HG03095 (cell line): ENCODE measurements around the gene METTL24.

Source experiments
- ATAC-seq: cut with Tn5 transposase; IDR thresholded peaks from one replicate; pipeline ENCODE4 v1.9.1; 2021; ENCODE audit warnings: moderate library complexity; ENCODE audit not compliant: unreplicated experiment

The METTL24 gene, protein sequence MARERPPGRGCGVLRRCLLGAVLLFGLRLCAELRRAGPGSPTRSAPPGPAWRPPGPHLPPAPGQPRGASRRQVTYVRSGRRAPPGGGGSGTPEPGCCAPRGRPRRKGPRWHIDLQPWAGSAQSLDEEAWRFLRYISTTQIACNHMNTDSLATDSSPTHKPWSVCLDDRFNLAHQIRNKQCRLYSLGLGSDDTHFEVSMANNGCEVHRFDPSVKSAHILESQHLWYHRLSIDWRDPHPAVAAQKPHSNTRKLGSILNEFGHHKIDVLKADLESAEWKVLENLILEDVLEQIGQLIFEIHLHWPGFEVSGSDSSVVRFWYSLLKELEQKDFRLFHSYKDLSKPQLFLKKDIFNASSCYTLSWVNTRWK

DNA sequence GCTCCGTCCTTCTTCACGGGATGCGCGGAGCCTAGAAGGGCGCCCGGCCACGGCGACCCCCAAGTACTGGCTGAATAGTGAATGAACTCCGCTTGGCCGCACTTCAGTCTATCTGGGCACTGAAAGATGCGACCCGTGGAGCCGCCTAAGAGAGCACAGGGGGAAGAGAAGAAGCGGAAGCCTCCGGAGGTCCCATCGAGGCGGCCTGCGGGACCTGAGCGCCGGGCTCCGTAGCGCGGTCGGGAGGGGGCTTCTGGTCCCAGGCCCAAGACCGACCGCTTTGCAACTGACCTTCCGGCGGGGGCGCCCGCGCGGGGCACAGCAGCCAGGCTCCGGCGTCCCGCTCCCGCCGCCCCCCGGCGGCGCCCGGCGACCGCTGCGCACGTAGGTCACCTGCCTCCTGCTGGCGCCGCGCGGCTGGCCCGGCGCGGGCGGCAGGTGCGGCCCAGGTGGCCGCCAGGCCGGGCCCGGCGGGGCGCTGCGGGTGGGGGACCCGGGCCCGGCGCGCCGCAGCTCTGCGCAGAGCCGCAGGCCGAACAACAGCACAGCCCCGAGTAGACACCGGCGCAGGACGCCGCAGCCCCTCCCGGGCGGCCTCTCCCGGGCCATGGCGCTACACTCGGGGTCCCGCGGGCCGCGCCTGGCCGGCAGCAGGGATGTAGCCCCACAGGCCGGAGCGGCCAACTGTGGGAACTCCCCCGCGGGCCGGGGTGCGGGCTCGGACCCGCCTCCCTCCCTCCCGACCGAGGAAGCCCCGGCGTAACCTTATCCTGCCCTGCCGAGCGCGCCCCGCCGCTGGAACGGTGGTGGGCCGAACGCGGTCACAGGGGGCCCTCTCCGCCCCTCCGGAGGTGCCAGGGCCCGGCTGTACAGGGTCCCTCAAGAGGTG is at the start of gene METTL24:
Gene METTL24, minus strand, starts transcription at position 686 of the 889 bp plus-strand sequence. Its CDS starts 77 bp downstream, at position 609.
- no peak for ATAC-seq

DNA sequence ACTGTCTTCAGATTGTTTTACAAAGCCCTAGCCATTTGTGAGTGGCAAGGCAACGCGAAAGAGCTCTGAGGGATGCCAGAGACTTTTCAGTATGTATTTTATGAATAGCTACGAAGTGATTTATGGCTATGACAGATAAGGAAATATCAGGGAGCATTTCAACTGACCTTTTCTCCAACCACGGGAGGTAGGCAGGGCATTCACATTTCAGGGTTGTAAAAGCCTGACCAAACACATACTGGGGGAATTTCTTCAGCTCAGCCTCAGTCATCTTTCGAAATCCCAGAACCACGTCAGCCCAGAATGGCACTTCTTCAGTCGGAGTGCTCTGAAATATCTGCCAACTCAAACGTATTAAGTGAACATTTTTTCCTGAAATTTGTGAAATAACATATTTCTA is 46.5 kb upstream of the METTL24 start:
- ATAC-seq, result no peak

DNA sequence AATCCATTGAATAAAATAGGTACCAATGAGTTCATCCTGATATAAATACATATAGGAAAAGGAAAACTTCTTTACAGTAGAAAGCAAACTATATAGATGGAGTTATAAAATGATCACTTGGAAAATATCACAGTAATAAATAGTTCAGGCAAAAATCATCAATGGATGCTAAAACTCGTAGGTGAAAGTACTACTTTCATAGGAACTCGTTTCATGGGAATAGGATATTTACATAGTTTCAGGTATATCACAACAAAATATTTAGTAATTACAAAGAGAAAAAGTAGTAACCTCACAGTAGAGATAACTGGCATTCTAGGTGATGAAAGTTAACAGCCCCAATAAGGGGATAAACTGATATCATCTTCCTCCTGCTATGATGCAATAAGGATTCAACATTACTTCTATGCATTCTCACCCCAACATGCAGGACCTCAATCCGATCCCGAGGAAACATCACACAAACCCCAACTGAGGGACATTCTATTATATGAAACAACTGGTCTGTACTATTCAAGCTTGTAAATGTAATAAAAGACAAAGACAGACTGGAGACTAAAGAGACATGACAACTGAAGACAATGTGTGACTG is 43.5 kb upstream of the METTL24 start:
- ATAC-seq, result no peak

DNA sequence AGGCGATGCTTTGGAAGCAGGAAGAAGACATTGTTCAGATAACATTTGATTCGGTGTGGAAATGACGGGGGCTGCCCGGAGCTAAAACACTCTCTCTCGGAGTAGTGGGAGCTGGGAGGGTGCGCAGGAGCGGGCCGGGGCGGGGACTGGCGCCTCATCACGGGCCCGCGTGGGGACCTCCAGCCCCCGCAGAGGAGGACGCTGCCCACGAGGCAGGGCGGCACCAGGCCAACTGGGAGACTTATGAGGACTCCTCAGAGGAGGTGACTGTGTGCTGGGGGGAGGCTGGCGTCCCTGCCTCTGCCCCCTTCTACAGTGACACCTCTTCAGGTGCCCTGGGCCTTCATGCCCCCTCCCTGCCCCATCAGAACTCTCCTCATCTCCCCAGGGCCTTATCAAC is 42.1 kb upstream of the METTL24 start:
- no peak for ATAC-seq

DNA sequence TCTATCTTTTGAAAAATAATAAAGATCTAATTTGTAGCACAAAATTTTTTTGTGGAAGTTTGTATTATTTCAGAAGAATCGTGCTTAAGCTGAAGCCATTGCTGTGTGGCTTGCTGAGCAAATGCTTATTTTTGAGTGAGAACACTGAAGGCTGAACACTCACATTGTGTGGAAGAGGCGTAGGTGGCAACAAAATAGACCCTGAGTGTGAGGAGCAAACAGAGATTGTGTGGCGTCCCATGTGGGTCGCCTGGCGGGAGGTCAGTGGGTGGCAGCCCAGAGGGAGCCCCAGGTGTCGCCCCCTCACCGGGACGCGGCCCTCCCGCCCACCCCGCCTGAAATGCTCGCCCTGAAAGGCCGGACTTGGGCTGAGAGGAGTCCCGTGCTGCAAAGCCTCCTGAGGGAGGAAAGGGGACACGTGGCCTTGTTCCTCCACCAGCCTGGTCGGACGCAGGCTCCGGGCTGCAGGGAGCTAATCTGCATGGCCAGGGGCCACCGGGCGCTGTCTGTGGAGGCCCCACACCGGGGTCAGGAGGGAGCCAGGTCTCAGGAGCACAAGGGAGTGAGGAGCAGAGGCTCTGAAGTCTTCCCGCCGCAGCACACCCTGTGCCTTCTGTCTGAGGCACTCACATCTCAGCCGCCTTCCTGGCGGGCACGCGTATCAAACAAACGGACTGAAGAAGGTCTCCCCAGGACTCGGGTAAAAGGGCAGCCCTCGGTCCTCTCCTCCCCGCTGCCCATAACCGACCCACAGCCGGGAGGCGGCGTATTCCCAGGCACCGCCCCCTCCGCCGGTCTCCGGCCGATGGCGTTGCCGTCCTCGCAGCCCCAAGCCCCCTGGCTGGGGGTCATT is 41.3 kb upstream of the METTL24 start:
- ATAC-seq, result no peak

DNA sequence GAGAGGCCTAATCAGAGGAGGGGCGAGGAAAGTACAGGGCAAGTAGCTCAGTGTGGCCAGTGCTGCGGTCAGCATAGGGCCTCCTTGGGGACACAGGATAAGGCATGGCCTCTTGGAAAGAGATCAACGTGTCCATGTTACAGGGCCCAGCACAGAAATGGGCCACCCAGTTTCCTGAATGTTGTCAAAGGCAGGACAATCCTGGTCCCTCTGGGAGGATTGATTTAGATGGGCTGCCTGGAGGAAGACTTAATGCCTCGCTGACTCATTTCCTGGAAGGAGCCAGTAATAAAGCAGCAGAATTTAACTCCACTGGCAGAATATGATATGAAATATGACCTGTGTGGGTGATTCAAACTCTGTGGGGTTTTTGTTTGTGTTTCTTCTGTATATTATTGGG is 40.6 kb upstream of the METTL24 start:
- ATAC-seq, result no peak

DNA sequence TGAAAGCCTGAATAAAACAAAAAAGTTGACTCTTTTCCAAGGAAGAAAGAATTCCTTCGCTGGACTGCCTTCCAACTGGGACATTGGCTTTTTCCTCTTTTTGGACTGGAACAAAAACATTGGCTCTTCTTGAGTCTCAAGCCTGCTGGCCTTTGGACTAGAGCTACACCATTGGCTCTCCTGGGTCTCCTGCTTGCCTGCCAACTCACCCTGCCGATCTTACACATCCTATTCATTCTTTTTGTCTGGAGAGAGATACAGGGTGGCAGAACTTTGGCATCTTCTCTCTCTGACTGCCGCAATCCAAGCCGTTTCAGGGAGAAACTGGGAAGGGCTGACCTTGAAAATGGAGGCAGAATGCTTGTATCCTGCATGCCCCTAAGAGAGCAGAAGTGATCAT is 37.1 kb upstream of the METTL24 start:
- ATAC-seq, result no peak

DNA sequence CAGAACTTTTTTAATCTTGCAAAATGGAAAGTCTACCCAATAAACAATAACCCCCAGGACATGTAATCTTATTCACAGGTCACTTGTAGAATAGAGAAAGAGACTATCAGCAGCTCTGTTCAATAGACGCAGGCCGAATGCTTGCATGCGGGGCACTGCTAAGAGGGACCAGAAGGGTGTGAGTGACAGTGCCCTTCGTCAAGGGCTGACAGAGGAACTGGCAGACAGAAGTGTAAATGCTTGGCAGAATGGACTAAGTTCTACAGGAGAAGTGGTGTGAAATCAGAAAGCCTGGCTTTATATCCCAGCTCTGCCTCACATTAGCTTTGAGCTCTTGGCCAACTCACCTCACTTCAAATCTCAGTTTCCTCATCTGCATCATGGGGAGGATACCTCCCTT is 36.3 kb upstream of the METTL24 start:
- no peak for ATAC-seq

DNA sequence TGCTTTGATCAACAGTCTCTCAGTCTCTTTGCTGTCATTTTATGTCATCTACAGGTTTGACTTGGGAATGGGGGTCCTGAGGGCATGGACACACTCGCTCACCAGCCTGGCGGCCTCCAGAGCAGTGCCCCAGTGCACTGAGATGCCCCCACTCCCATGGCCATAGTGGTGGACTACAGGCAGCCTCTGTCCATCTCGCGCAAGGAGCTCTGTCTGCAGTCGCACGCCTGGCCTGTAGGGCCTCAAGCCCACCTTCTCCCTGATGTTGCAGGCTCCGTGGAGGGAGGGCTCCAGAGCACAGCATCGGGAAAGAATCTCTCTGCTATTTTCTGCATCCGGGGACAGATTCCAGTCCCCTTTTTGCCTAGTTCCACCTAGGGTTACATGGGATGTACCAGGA is 34.6 kb upstream of the METTL24 start:
- no peak for ATAC-seq

DNA sequence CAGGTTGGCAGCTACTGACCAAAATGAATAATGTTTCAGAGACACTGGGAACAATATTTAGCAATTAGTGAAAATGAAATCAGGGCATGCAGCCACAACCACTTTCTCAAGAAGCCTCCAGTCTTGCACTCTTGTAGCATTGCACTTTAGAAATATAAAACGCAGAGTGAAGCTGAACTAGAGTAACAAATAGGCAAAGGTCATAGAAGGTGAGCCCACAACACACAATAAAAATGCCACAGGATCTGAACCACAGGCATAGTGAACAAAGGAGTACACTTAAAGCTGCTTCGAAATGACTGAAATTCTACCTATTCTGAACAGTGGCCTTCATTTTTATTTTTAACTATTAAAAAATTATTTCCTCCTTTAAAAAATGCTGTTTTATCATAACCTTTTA is 32.3 kb upstream of the METTL24 start:
- ATAC-seq, result no peak

DNA sequence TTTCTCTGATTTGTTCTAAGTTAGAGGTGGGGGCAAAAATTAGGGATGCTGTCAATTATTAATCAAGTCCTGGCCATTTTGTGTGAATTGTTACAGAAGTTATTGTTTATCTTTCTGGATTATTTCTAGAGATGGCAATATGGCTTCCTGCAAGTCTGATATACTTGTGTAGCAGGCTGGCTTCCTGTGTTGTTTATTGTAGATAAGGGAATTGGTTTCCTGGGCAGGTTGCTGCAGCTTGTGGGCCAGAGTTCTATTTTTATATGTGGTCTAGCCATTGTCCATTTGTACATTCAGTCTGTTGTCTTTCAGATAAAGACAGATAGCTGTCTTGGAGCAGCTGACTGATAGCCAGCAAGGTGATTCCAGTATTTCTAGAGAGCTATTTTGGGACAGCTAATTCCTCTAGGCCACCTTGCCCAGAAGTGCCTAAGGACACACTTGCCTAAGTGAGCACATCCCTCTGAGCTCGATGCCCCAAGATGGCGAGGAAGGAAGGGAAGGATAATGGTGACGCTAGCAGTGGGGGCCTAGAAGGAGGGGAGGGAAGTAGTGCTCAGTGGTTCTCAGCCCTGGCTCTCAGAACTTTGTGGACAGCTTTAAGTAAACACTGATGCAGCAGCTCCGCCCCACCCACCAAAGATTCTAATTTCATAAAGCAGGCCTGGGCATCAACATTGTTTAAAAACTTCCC is 31.7 kb upstream of the METTL24 start:
- no peak for ATAC-seq

DNA sequence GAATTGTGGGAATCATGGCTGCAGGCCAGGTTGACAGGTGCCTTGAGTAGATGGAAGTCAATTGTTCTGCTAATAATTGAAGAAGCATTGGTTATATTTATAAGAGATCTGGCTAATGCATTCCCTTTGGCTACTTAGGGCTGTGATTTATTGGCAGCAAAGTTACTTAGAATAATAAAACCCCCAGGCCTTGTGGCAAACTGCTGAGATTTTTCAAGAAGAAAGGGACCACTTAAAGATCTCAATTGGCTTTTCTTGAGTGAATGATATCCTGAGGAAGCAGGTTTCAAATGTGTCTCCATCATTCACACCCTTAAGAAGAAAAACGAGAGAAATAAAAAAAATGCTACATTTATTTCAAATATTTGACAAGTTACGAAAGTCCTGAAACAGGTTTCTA is 29.8 kb upstream of the METTL24 start:
- no peak for ATAC-seq

DNA sequence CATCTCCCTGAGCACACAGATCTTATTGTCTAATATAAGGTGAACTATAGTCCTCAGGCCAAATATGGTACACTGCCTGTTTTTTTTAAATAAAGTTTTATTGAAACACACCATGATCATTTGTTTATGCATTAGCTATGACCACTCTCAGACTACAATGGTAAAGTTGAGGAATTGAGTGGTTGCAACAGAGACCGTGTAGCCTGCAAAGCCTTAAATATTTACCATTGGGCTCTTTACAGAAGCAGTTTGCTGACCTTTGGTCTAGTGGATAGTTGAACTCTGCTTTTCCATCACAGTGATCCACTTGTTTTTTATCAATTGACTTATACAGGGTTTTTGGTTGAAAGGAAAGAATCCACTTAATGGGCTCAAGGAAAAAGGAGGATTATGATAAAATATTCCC is 27.3 kb upstream of the METTL24 start:
- ATAC-seq, result no peak

DNA sequence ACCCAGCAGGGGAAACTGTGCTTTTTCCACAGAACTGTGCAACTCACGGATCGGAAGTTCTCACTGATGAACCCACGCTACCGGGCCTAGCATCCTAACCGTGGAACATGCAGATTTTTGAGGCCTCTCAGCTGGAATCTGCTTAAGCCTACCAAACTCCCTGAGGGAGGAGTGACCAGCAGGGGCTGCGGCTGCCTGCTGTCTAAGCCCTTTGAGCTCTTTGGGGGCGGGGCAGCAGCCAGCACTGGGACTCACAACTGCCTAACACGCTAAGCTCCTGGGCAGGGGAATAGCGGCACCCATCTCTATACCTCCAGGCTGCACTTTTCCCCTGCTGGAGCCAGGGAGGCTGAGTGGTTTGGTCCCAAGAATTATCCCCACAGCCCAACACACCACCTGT is 20.4 kb upstream of the METTL24 start:
- no peak for ATAC-seq

DNA sequence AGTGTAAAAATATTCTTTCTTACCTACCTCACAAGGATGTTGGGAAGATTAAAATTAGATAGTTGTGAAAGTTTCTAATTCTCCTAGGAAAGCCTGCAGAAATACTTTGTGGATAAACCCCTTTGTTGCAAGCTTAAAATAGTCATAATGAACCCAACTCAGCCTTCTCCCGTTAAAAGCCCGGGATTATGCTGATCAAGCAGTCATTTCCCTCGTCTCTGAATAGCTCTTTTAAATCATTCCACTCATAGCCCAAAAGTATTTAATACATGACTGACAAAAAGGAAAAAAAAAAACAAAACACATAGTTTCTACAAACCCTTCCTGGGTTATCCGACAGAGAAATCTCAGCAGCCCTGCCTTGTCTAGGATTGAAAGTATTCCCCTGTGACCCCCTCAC is 10.9 kb upstream of the METTL24 start:
- no peak for ATAC-seq

DNA sequence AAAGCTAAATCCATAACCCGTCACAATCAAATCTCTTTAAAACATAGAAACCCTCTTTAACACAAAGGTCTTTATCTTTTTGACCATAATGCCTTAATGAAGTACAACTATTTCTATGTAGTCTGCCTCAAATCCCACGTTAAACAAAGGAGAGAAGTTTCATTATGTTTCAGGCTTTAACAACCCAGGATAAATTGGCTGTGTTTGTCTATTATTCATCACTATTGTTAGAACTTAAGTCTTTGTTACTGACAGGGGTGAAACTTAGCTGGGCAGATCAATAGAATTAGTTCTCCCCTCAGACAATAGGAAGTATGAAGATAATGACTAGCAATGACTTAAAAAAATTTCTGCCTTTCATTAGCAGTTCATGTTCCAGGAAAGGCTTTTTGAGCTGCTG is 10.1 kb upstream of the METTL24 start:
- ATAC-seq, result no peak

DNA sequence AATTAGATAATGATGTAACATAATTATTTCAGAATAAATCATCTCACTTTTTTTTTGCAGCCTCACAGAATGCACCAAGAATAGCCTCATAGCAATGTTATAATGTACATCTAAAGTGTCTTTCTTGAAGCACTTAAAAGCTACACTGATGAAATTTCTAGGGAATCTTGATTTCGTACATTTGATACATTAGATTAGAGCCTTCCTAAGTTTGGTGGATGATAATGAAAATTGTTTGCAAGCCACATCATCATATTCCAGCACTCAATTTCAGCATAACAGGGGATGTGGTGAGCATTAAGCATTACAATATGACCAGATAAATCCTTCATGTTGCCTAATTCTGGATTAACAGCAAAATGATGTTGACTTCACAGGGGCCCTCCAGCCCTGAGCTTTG is 9.7 kb upstream of the METTL24 start:
- ATAC-seq, result no peak

DNA sequence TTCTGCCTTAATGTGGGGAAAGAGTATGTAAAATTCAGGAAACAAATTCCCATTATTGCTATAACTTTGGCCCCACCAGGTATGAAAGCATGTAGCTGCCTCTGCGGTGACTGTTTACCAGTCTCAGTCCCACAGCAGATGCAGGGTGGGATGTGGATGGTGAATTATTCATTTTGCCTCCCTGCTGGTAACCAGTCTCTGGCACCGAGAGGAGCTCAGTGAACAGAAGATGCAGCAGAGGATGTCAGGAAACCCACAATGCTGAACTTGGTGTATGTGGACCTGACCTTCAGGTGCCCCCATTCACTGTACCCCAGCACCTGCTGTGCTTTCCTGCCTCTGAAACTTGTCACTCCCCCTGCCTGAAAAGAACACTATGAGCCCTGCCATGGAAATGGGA is 8.8 kb upstream of the METTL24 start:
- no peak for ATAC-seq

DNA sequence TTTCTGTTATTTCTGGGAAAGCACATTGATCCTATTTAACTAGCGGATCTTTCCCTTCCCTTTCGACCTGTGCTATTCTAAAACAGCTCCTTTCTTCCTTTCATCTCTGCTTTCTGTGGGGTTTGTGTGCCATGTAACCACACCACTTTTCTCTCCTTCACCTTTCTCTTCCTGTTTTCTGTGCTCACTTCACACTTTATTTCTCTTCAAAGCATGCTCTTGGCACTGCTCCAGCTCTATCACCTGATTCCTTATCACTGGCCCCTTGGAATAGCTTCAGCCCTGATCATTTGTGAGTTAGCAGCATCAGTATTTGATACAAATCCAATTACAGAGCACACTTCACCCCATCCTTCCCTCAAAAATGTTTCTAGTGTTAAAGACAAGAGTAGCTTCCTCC is 8.1 kb upstream of the METTL24 start:
- ATAC-seq, result no peak

DNA sequence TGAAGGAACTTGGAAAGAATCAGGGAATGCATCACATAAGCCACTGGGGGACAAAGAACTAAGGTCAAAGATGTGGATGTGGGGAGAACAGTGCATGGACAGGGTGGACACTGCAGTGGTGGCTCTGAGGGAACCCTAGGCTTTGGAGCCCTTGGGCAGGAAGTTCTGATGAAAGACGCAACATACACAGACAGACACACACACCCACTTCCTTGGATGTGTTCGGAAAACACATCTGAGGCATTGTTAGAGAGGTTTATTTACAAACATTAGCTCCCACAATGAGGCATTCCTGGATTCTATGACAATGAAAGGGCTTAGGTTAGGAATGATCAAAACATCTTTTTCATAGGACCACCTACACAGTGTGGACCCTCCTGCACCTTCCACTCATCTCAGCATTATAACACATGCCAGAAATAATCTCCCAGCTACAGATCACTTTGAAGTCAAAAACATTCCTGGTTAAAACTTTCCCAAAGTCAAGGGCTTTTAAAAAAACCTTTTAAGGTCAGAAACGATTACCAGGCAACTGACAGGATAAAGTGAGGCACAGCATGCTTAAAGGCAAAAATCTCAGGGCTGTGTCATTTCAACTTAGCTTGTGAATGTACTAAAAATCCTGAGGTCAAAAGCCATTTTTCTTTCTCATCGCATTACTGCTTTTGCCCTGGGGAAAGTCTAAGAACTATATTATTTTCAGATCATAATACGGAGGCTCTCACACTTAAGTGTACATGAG is 6.4 kb upstream of the METTL24 start:
- ATAC-seq, result no peak
